Right kidney (tissue), 1 donor: ENCODE measurements around the gene CAMTA1.

Experiments
- DNase-seq: peaks from one replicate; pipeline ENCODE4 v3.0.0-alpha.2; 2016

CAMTA1 gene

GRCh38 chr1:7621334-7622219 lies 836.3 kb downstream of the CAMTA1 start:
- DNase-seq, result no peak

- no peak for DNase-seq
These were observed 838.6 kb downstream of the CAMTA1 start for GRCh38 chr1:7623842-7624241.

- no peak for DNase-seq
These were observed 839.6 kb downstream of the CAMTA1 start for GRCh38 chr1:7624791-7625355.

- no peak for DNase-seq
These were observed 840.1 kb downstream of the CAMTA1 start for GRCh38 chr1:7625401-7625800.

GRCh38 chr1:7628273-7628672 lies 843.0 kb downstream of the CAMTA1 start:
- DNase-seq, result no peak

GRCh38 chr1:7629011-7629410 lies 843.8 kb downstream of the CAMTA1 start:
- DNase-seq, result no peak

GRCh38 chr1:7629465-7630195 lies 844.4 kb downstream of the CAMTA1 start:
- DNase-seq, result no peak

GRCh38 chr1:7630378-7630777 lies 845.1 kb downstream of the CAMTA1 start:
- DNase-seq, result no peak

GRCh38 chr1:7632176-7632575 lies 846.9 kb downstream of the CAMTA1 start:
- no peak for DNase-seq

- no peak for DNase-seq
These were observed 847.4 kb downstream of the CAMTA1 start for GRCh38 chr1:7632681-7633080.

- DNase-seq, result no peak
These were observed 848.4 kb downstream of the CAMTA1 start for GRCh38 chr1:7633506-7634245.

- no peak for DNase-seq
These were observed 849.4 kb downstream of the CAMTA1 start for GRCh38 chr1:7634546-7635240.

- no peak for DNase-seq
These were observed 851.7 kb downstream of the CAMTA1 start for GRCh38 chr1:7636795-7637526.

- no peak for DNase-seq
These were observed 852.8 kb downstream of the CAMTA1 start for GRCh38 chr1:7638078-7638477.

- no peak for DNase-seq
These were observed 854.3 kb downstream of the CAMTA1 start for GRCh38 chr1:7639435-7640131.

GRCh38 chr1:7640350-7640749 lies 855.1 kb downstream of the CAMTA1 start:
- no peak for DNase-seq

GRCh38 chr1:7640920-7641585 lies 855.8 kb downstream of the CAMTA1 start:
- DNase-seq, result no peak

- DNase-seq, result no peak
These were observed 856.5 kb downstream of the CAMTA1 start for GRCh38 chr1:7641587-7642417.

GRCh38 chr1:7642418-7642704 lies 857.1 kb downstream of the CAMTA1 start:
- no peak for DNase-seq
